ENCODE measurements around the gene CERT1.
"Not testable (repeated sequence)": the region's sequence is repeated elsewhere in the genome, so short reads cannot be mapped to it uniquely, and the experiment has no call there.

Gene CERT1

GRCh38 chr5:75511435-75512382 is at the start of gene CERT1, which contains the start of gene POLK:
Gene CERT1 (minus strand): TSS chr5:75511629. CDS start chr5:75511207, 422 bp downstream.
Gene POLK (plus strand): TSS chr5:75511891.
- Histone ChIP-seq H2AFZ (ENCODE audit: low read length) (peak within 1 kb of the TSS; percentile 31; the same call in 1 of the 2 replicates), H3K36me3 (ENCODE audit: insufficient read depth, low read length) (0 out of 2 replicates have a peak, but pooled peaks cover 5% of the 10 kb centered on the region), H4K20me1 (ENCODE audit: insufficient read depth, low read length) (no peaks in the 10 kb centered on the region), H3K27me3 (ENCODE audit: insufficient read depth, low read length) (no peaks in the 10 kb centered on the region), H3K9me2 (ENCODE audit: low read depth, low read length) (no peaks in the 10 kb centered on the region), H3K27ac (ENCODE audit: low read depth, low read length, poor library complexity, severe bottlenecking) (peak within 1 kb of the TSS; percentile 69), H3F3A (ENCODE audit: insufficient read depth, low read length) (no peaks in the 10 kb centered on the region), H3K9me3 (ENCODE audit: low read length) (no peaks in the 10 kb centered on the region), H3K4me2 (ENCODE audit: low read length) (peak within 1 kb of the TSS; percentile 81), H3K4me3 (ENCODE audit: low read depth, low read length, poor library complexity, severe bottlenecking) (peak within 1 kb of the TSS; percentile 88), H3K79me2 (ENCODE audit: insufficient read depth, low read length) (peaks cover 71% of the 10 kb centered on the region), H3K9ac (ENCODE audit: low read length) (peak within 1 kb of the TSS; percentile 84), H3K4me1 (ENCODE audit: insufficient read depth, low read length, severe bottlenecking) (peaks cover 52% of the 10 kb centered on the region)
- no peak for TF ChIP-seq EZH2 (IDR thresholded peaks at IDR 0.05; ENCODE audit: borderline replicate concordance, low read length)
- no peak for TF ChIP-seq CTCF (IDR thresholded peaks at IDR 0.05; ENCODE audit: low read length)

DNA sequence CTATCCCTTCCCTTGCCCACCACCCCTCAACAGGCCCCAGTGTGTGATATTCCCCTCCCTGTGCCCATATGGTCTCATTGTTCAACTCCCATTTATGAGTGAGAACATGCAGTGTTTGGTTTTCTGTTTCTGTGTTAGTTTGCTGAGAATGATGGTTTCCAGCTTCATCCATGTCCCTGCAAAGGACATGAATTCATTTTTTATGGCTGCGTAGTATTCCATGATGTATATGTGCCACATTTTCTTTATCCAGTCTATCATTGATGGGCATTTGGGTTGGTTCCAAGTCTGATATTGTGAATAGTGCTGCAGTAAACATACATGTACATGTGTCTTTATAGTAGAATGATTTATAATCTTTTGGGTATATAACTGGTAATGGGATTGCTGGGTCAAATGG is 49.2 kb upstream of the CERT1 start:
- not testable (repeated sequence) for H3K27ac ChIP-seq (ENCODE audit: low read depth, low read length, poor library complexity, severe bottlenecking); H3K4me1 ChIP-seq (ENCODE audit: insufficient read depth, low read length, severe bottlenecking); H4K20me1 ChIP-seq (ENCODE audit: insufficient read depth, low read length); H3F3A ChIP-seq (ENCODE audit: insufficient read depth, low read length); H2AFZ ChIP-seq (ENCODE audit: low read length); H3K9me3 ChIP-seq (ENCODE audit: low read length); H3K27me3 ChIP-seq (ENCODE audit: insufficient read depth, low read length); H3K9ac ChIP-seq (ENCODE audit: low read length); H3K4me3 ChIP-seq (ENCODE audit: low read depth, low read length, poor library complexity, severe bottlenecking); H3K79me2 ChIP-seq (ENCODE audit: insufficient read depth, low read length); H3K9me2 ChIP-seq (ENCODE audit: low read depth, low read length); H3K4me2 ChIP-seq (ENCODE audit: low read length)
- peaks cover 16% of the 10 kb centered on the region; the same call in 1 of the 2 replicates for H3K36me3 ChIP-seq (ENCODE audit: insufficient read depth, low read length)

DNA sequence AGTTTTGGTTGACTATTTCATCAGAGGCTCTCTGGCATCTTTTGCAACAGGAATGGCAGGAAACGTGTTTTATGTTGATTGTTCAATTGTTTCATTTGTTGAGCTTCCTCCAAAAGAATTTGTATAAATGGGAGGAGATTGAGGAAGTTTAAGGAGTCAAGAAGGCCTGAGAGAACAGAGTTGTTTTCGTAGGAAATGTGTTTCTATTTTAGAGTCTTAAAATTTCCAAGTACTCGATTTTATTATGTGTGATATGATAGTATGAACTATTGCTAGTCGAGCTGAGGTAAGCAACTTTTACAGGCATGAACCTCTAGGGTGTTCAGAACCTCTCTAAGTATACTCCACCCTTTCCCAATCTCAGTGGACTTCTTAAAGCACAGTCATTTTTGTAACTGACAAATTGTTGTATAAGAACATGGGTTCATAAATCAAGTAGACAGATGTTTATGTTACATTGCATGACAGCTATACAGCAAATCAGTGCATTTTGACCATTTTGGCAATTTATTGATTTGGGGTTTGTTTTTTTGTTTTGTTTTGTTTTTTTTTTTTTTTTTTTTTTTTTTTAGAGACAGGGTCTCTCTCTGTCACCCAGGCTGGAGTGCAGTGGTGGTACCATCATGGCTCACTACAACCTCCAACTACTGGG is 47.7 kb upstream of the CERT1 start:
- H3K27ac ChIP-seq (ENCODE audit: low read depth, low read length, poor library complexity, severe bottlenecking) = no peak overlapping the region

More for the DNA sequence above, 47.7 kb upstream of the CERT1 start:
- Histone ChIP-seq H3K9me2 (ENCODE audit: low read depth, low read length) (no peaks in the 10 kb centered on the region), H3K36me3 (ENCODE audit: insufficient read depth, low read length) (peaks cover 16% of the 10 kb centered on the region; the same call in 1 of the 2 replicates), H3K27me3 (ENCODE audit: insufficient read depth, low read length) (no peaks in the 10 kb centered on the region), H3K4me2 (ENCODE audit: low read length) (no peak overlapping the region), H3K4me3 (ENCODE audit: low read depth, low read length, poor library complexity, severe bottlenecking) (no peak overlapping the region), H4K20me1 (ENCODE audit: insufficient read depth, low read length) (no peaks in the 10 kb centered on the region), H2AFZ (ENCODE audit: low read length) (no peak overlapping the region), H3K4me1 (ENCODE audit: insufficient read depth, low read length, severe bottlenecking) (no peaks in the 10 kb centered on the region), H3K9me3 (ENCODE audit: low read length) (no peaks in the 10 kb centered on the region), H3K9ac (ENCODE audit: low read length) (no peak overlapping the region), H3F3A (ENCODE audit: insufficient read depth, low read length) (no peaks in the 10 kb centered on the region), H3K79me2 (ENCODE audit: insufficient read depth, low read length) (no peaks in the 10 kb centered on the region)
- TF ChIP-seq EZH2 (IDR thresholded peaks at IDR 0.05; ENCODE audit: borderline replicate concordance, low read length) (no peak), CTCF (IDR thresholded peaks at IDR 0.05; ENCODE audit: low read length) (no peak)

Measured in OCI-LY1 (cell line).